HEK293 (cell line): Measurements from ENCODE around the gene COL18A1.

ENCODE experiments used
- CTCF ChIA-PET: fragments of 350-600 bp; formaldehyde crosslinking; extraction: SDS; loops from one replicate; lab custom pipeline; 2021; ENCODE audit warnings: antibody characterized with exemption; lab: Yijun Ruan, JAX
- POLR2A ChIA-PET: fragments of 300-600 bp; formaldehyde crosslinking; extraction: SDS; loops from one replicate; lab custom pipeline; 2020; ENCODE audit warnings: antibody characterized with exemption, inconsistent platforms; lab: Yijun Ruan, JAX
- H3K27ac ChIP-seq: fragments of 200-500 bp; sonication (Bioruptor generic); 2 replicates; pipeline ENCODE4 v1.5.1; 2014; ENCODE audit warnings: low read depth, low read length, control low read depth, inconsistent platforms; ENCODE audit errors: extremely low read depth
- H3K36me3 ChIP-seq, 2 experiments: fragments of 200-500 bp in 1 of 2; sonication (Bioruptor generic) in 1 of 2; 1 replicate in 1 of 2; 2 replicates in 1 of 2; pipeline ENCODE4 v1.5.1; 2014 to 2017; ENCODE audit warnings: inconsistent platforms in 2 of 2, low read length in 2 of 2; ENCODE audit not compliant: control insufficient read depth in 2 of 2, insufficient read depth in 1 of 2
- H3K4me1 ChIP-seq: fragments of 200-500 bp; sonication (Bioruptor generic); 2 replicates; pipeline ENCODE4 v1.5.1; 2014; ENCODE audit warnings: mild to moderate bottlenecking, low read length, inconsistent platforms; ENCODE audit not compliant: control insufficient read depth, insufficient read depth
- H3K4me3 ChIP-seq: 2 replicates; pipeline ENCODE4 v1.5.1; 2011; ENCODE audit warnings: low read depth, mild to moderate bottlenecking, control low read depth, low read length, moderate library complexity
- H3K9me3 ChIP-seq: fragments of 200-500 bp; sonication (Bioruptor generic); 2 replicates; pipeline ENCODE4 v1.5.1; 2014; ENCODE audit warnings: low read depth, low read length, inconsistent platforms; ENCODE audit not compliant: control insufficient read depth, insufficient read depth
- AEBP2 ChIP-seq: fragments of 450-650 bp; formaldehyde crosslinking; IDR thresholded peaks from 2 replicates; pipeline ENCODE4 v1.5.1; 2016; ENCODE audit warnings: missing biosample characterization, missing genetic modification characterization, borderline replicate concordance
- MYNN ChIP-seq: fragments of 450-650 bp; formaldehyde crosslinking; IDR thresholded peaks from 2 replicates; pipeline ENCODE4 v1.5.1; 2016; ENCODE audit warnings: missing biosample characterization, missing genetic modification characterization, borderline replicate concordance
- OSR2 ChIP-seq: fragments of 450-650 bp; formaldehyde crosslinking; IDR thresholded peaks from 2 replicates; pipeline ENCODE4 v1.5.1; 2016; ENCODE audit warnings: missing biosample characterization, missing genetic modification characterization
- REST ChIP-seq: fragments of 450-650 bp; formaldehyde crosslinking; IDR thresholded peaks from 2 replicates; pipeline ENCODE4 v1.5.1; 2016; ENCODE audit warnings: missing biosample characterization, missing genetic modification characterization
- SP3 ChIP-seq: fragments of 450-650 bp; formaldehyde crosslinking; IDR thresholded peaks from 2 replicates; pipeline ENCODE4 v1.5.1; 2016; ENCODE audit warnings: missing biosample characterization, missing genetic modification characterization
- YY1 ChIP-seq: fragments of 450-650 bp; formaldehyde crosslinking; IDR thresholded peaks from 2 replicates; pipeline ENCODE4 v1.5.1; 2018; ENCODE audit warnings: missing biosample characterization, missing genetic modification characterization
- ZBTB7A ChIP-seq: fragments of 450-650 bp; formaldehyde crosslinking; IDR thresholded peaks from 2 replicates; pipeline ENCODE4 v1.5.1; 2016; ENCODE audit warnings: low read depth, missing biosample characterization, missing genetic modification characterization
- ZFP41 ChIP-seq: fragments of 450-650 bp; formaldehyde crosslinking; IDR thresholded peaks from 2 replicates; pipeline ENCODE4 v1.5.1; 2016; ENCODE audit warnings: missing biosample characterization, missing genetic modification characterization, borderline replicate concordance
- ZNF133 ChIP-seq: fragments of 450-650 bp; formaldehyde crosslinking; IDR thresholded peaks from 2 replicates; pipeline ENCODE4 v1.5.1; 2016; ENCODE audit warnings: missing biosample characterization, missing genetic modification characterization
- ZNF157 ChIP-seq: fragments of 450-650 bp; formaldehyde crosslinking; IDR thresholded peaks from 2 replicates; pipeline ENCODE4 v1.5.1; 2016; ENCODE audit warnings: missing biosample characterization, missing genetic modification characterization
- ZNF214 ChIP-seq: fragments of 450-650 bp; formaldehyde crosslinking; IDR thresholded peaks from 2 replicates; pipeline ENCODE4 v1.5.1; 2017; ENCODE audit warnings: missing biosample characterization, mild to moderate bottlenecking, missing genetic modification characterization, borderline replicate concordance
- ZNF354C ChIP-seq: fragments of 450-650 bp; formaldehyde crosslinking; IDR thresholded peaks from 2 replicates; pipeline ENCODE4 v1.5.1; 2016; ENCODE audit warnings: missing biosample characterization, missing genetic modification characterization, low read depth, borderline replicate concordance
- ZNF362 ChIP-seq: fragments of 450-650 bp; formaldehyde crosslinking; IDR thresholded peaks from 2 replicates; pipeline ENCODE4 v1.5.1; 2016; ENCODE audit warnings: missing biosample characterization, missing genetic modification characterization
- ZNF449 ChIP-seq: fragments of 450-650 bp; formaldehyde crosslinking; IDR thresholded peaks from 2 replicates; pipeline ENCODE4 v1.5.1; 2017; ENCODE audit warnings: missing biosample characterization, mild to moderate bottlenecking, missing genetic modification characterization, moderate library complexity
- ZNF473 ChIP-seq: fragments of 450-650 bp; formaldehyde crosslinking; IDR thresholded peaks from 2 replicates; pipeline ENCODE4 v1.5.1; 2017; ENCODE audit warnings: missing biosample characterization, missing genetic modification characterization
- ZNF501 ChIP-seq: fragments of 450-650 bp; formaldehyde crosslinking; IDR thresholded peaks from 2 replicates; pipeline ENCODE4 v1.5.1; 2016; ENCODE audit warnings: missing biosample characterization, missing genetic modification characterization
- ZNF521 ChIP-seq: fragments of 450-650 bp; formaldehyde crosslinking; IDR thresholded peaks from 2 replicates; pipeline ENCODE4 v1.5.1; 2017; ENCODE audit warnings: missing biosample characterization, mild to moderate bottlenecking, missing genetic modification characterization
- ZNF571 ChIP-seq: fragments of 450-650 bp; formaldehyde crosslinking; IDR thresholded peaks from 2 replicates; pipeline ENCODE4 v1.5.0; 2017; ENCODE audit warnings: missing biosample characterization, missing genetic modification characterization
- ZNF585B ChIP-seq: fragments of 450-650 bp; formaldehyde crosslinking; IDR thresholded peaks from 2 replicates; pipeline ENCODE4 v1.5.1; 2016; ENCODE audit warnings: missing biosample characterization, missing genetic modification characterization
- ZNF670 ChIP-seq: fragments of 450-650 bp; formaldehyde crosslinking; IDR thresholded peaks from 2 replicates; pipeline ENCODE4 v1.5.1; 2016; ENCODE audit warnings: missing biosample characterization, missing genetic modification characterization, low read depth
- ZNF837 ChIP-seq: fragments of 450-650 bp; formaldehyde crosslinking; IDR thresholded peaks from 2 replicates; pipeline ENCODE4 v1.5.1; 2016; ENCODE audit warnings: missing biosample characterization, missing genetic modification characterization

Gene COL18A1

GRCh38 chr21:45374826-45375455 is 30.0 kb upstream of the COL18A1 start (continued):
- TF ChIP-seq ZNF837 (tag by site-specific recombination) (no peak), ZNF449 (tag by site-specific recombination) (no peak), ZNF354C (tag by site-specific recombination) (no peak), ZBTB7A (tag by site-specific recombination) (no peak), SP3 (tag by site-specific recombination) (no peak), MYNN (tag by site-specific recombination) (no peak)

GRCh38 chr21:45376459-45377324 is 28.3 kb upstream of the COL18A1 start:
- H3K27ac ChIP-seq: no peak overlapping the region
- ChIA-PET POLR2A (no interaction called here), CTCF (no interaction called here)
- H3K4me3 ChIP-seq: no peak overlapping the region
- no peaks in the 10 kb centered on the region for H3K9me3 ChIP-seq
- no peaks in the 10 kb centered on the region for H3K4me1 ChIP-seq
- H3K36me3 ChIP-seq: no peaks in the 10 kb centered on the region
- no peak for TF ChIP-seq ZNF501 (tag by site-specific recombination)
- no peak for TF ChIP-seq YY1
- TF ChIP-seq OSR2: no peak
- no peak for TF ChIP-seq ZFP41 (tag by site-specific recombination)
- TF ChIP-seq REST (tag by site-specific recombination): no peak
- TF ChIP-seq ZNF362: no peak
- no peak for TF ChIP-seq AEBP2
- TF ChIP-seq ZNF473 (tag by site-specific recombination): no peak
- TF ChIP-seq ZNF670 (tag by site-specific recombination): no peak
- no peak for TF ChIP-seq ZNF521 (tag by site-specific recombination)
- no peak for TF ChIP-seq ZNF571 (tag by site-specific recombination)
- TF ChIP-seq ZNF585B: no peak
- no peak for TF ChIP-seq ZNF157 (tag by site-specific recombination)
- no peak for TF ChIP-seq ZNF133 (tag by site-specific recombination)
- no peak for TF ChIP-seq ZNF214 (tag by site-specific recombination)
